HG02798 (cell line): ENCODE measurements around the gene CTSK.
"Not testable (repeated sequence)": the region's sequence is repeated elsewhere in the genome, so short reads cannot be mapped to it uniquely, and the experiment has no call there.

Experiments used
- ATAC-seq: cut with Tn5 transposase; IDR thresholded peaks from one replicate; pipeline ENCODE4 v1.9.1; 2021; ENCODE audit warnings: mild to moderate bottlenecking; ENCODE audit not compliant: unreplicated experiment, poor library complexity

The CTSK gene

GRCh38 chr1:150807249-150808023, 624 bp downstream of the CTSK start:
- no peak for ATAC-seq

- ATAC-seq: no peak
These were observed 2.2 kb downstream of the CTSK start for GRCh38 chr1:150805899-150806298.

- no peak for ATAC-seq
These were observed 3.4 kb downstream of the CTSK start for GRCh38 chr1:150804671-150805070.

- ATAC-seq: no peak
These were observed 9.0 kb downstream of the CTSK start for GRCh38 chr1:150799089-150799488.

- ATAC-seq: no peak
These were observed 9.5 kb downstream of the CTSK start for GRCh38 chr1:150798525-150798924.

GRCh38 chr1:150796374-150796773, 11.7 kb downstream of the CTSK start:
- no peak for ATAC-seq

- ATAC-seq: not testable (repeated sequence)
These were observed 14.3 kb downstream of the CTSK start for GRCh38 chr1:150793778-150794177.

GRCh38 chr1:150793221-150793620, 14.8 kb downstream of the CTSK start:
- ATAC-seq: no peak

GRCh38 chr1:150791585-150791984, 16.5 kb downstream of the CTSK start:
- no peak for ATAC-seq

- ATAC-seq: no peak
These were observed 18.7 kb downstream of the CTSK start for GRCh38 chr1:150789396-150789795.

- ATAC-seq: no peak
These were observed 19.1 kb downstream of the CTSK start for GRCh38 chr1:150788946-150789345.

GRCh38 chr1:150787455-150787854, 20.6 kb downstream of the CTSK start:
- no peak for ATAC-seq

- ATAC-seq: no peak
These were observed 27.6 kb downstream of the CTSK start for GRCh38 chr1:150780510-150780909.

GRCh38 chr1:150778409-150778808, 29.7 kb downstream of the CTSK start:
- ATAC-seq: no peak

- ATAC-seq: no peak
These were observed 30.5 kb downstream of the CTSK start for GRCh38 chr1:150777544-150777943.

- not testable (repeated sequence) for ATAC-seq
These were observed 32.0 kb downstream of the CTSK start for GRCh38 chr1:150775931-150776505.

- no peak for ATAC-seq
These were observed 32.8 kb downstream of the CTSK start for GRCh38 chr1:150775276-150775675.

GRCh38 chr1:150772326-150772725, 35.7 kb downstream of the CTSK start:
- no peak for ATAC-seq

- not testable (repeated sequence) for ATAC-seq
These were observed 40.4 kb downstream of the CTSK start for GRCh38 chr1:150767704-150768103.

GRCh38 chr1:150765977-150766301, 42.1 kb downstream of the CTSK start:
- ATAC-seq: not testable (repeated sequence)

- peak; percentile 87 for ATAC-seq
These were observed 42.6 kb downstream of the CTSK start, which contains the start of gene CTSS for GRCh38 chr1:150765296-150765976. Gene CTSS (minus strand): TSS chr1:150765778. CDS start chr1:150764763, 1,015 bp downstream.
